Cerebellar cortex (tissue), 1 donor: ENCODE data around the gene LZTFL1.

Experiments
- DNase-seq: peaks from one replicate; pipeline ENCODE4 v3.0.0-alpha.2; 2015; ENCODE audit warnings: low spot score

LZTFL1 gene

GRCh38 chr3:45841757-45842491 lies at the start of gene LZTFL1:
Gene LZTFL1 (minus strand): TSS chr3:45842119. CDS start chr3:45841991, 128 bp downstream.
- DNase-seq = peak; percentile 98

- no peak for DNase-seq
These were observed 48.5 kb upstream of the LZTFL1 start for GRCh38 chr3:45890405-45890804.

GRCh38 chr3:45889337-45889736 lies 47.4 kb upstream of the LZTFL1 start:
- no peak for DNase-seq

GRCh38 chr3:45887759-45888511 lies 46.0 kb upstream of the LZTFL1 start:
- DNase-seq = no peak

GRCh38 chr3:45887285-45887684 lies 45.4 kb upstream of the LZTFL1 start:
- DNase-seq = no peak

- no peak for DNase-seq
These were observed 44.2 kb upstream of the LZTFL1 start, which contains the start of gene CCR9 for GRCh38 chr3:45885979-45886705. Gene CCR9 (plus strand): TSS chr3:45886543. CDS start chr3:45894934, 8,391 bp downstream.

- DNase-seq = no peak
These were observed 42.7 kb upstream of the LZTFL1 start for GRCh38 chr3:45884368-45885201.

GRCh38 chr3:45881078-45882022 lies 39.4 kb upstream of the LZTFL1 start:
- no peak for DNase-seq

- no peak for DNase-seq
These were observed 38.8 kb upstream of the LZTFL1 start for GRCh38 chr3:45880725-45881077.

GRCh38 chr3:45878124-45878523 lies 36.2 kb upstream of the LZTFL1 start:
- no peak for DNase-seq

- DNase-seq = no peak
These were observed 32.9 kb upstream of the LZTFL1 start for GRCh38 chr3:45874677-45875346.

GRCh38 chr3:45873638-45874037 lies 31.7 kb upstream of the LZTFL1 start:
- DNase-seq = no peak

GRCh38 chr3:45873036-45873435 lies 31.1 kb upstream of the LZTFL1 start:
- DNase-seq = no peak

- no peak for DNase-seq
These were observed 30.6 kb upstream of the LZTFL1 start for GRCh38 chr3:45872569-45872968.

GRCh38 chr3:45871780-45872179 lies 29.9 kb upstream of the LZTFL1 start:
- DNase-seq = no peak

- DNase-seq = no peak
These were observed 28.2 kb upstream of the LZTFL1 start for GRCh38 chr3:45870099-45870498.

- DNase-seq = no peak
These were observed 27.7 kb upstream of the LZTFL1 start for GRCh38 chr3:45869638-45870037.

- DNase-seq = no peak
These were observed 26.7 kb upstream of the LZTFL1 start for GRCh38 chr3:45868650-45869049.

- no peak for DNase-seq
These were observed 26.3 kb upstream of the LZTFL1 start for GRCh38 chr3:45868213-45868612.

- DNase-seq = no peak
These were observed 23.6 kb upstream of the LZTFL1 start for GRCh38 chr3:45865563-45865962.
